Gastroesophageal sphincter (tissue), 4 donors: Measurements from ENCODE around the gene OXA1L. TPM values are rescaled to one million over a fixed set of nuclear protein-coding genes. Genes with fewer than 3 reads are reported as not detected.
"Not testable (repeated sequence)": the region's sequence is repeated elsewhere in the genome, so short reads cannot be mapped to it uniquely, and the experiment has no call there.

Experiments used
- ATAC-seq: fragments of 150-250 bp; one replicate; pipeline ENCODE4 v1.9.1; 2016; ENCODE audit warnings: mild to moderate bottlenecking, moderate library complexity
- H3K27ac ChIP-seq, 4 donors: fragments of 200-600 bp; sonication (generic) in 3 of 4; 1 replicate in 3 of 4; 2 replicates in 1 of 4; pipeline ENCODE4 v1.5.1; 2016 to 2019
- H3K27me3 ChIP-seq: fragments of 200-600 bp; sonication (generic); one replicate; pipeline ENCODE4 v1.5.1; 2019
- H3K36me3 ChIP-seq, 2 donors: fragments of 200-600 bp; sonication (generic); one replicate each; pipeline ENCODE4 v1.5.1; 2019; ENCODE audit warnings: control low read depth in 1 of 2
- H3K4me1 ChIP-seq, 3 donors: fragments of 200-600 bp; sonication (generic); 1 replicate in 2 of 3; 2 replicates in 1 of 3; pipeline ENCODE4 v1.5.1; 2016 to 2019; ENCODE audit warnings: control low read depth in 2 of 3
- H3K4me3 ChIP-seq, 2 donors: fragments of 200-600 bp; sonication (generic); one replicate each; pipeline ENCODE4 v1.5.1; 2019; ENCODE audit warnings: mild to moderate bottlenecking in 1 of 2, moderate library complexity in 1 of 2
- H3K9me3 ChIP-seq, 3 donors: fragments of 200-600 bp; sonication (generic); one replicate each; pipeline ENCODE4 v1.5.1; 2017 to 2019; ENCODE audit warnings: control low read depth in 2 of 3
- CTCF ChIP-seq, 4 experiments: fragments of 200-600 bp in 2 of 4; fragments of 450-650 bp in 2 of 4; sonication (generic) in 1 of 4; IDR thresholded peaks; one replicate each; pipeline ENCODE4 v1.5.1; 2017 to 2019; ENCODE audit warnings: antibody characterized with exemption in 4 of 4, mild to moderate bottlenecking in 2 of 4, moderate library complexity in 2 of 4
- EP300 ChIP-seq: sonication (generic); formaldehyde crosslinking; IDR thresholded peaks from one replicate; pipeline ENCODE4 v1.6.1; 2017; ENCODE audit warnings: antibody characterized with exemption, mild to moderate bottlenecking
- POLR2A ChIP-seq, 2 donors: fragments of 450-650 bp; IDR thresholded peaks; one replicate each; pipeline ENCODE4 v1.6.1; 2017; ENCODE audit warnings: antibody characterized with exemption in 2 of 2, mild to moderate bottlenecking in 2 of 2, moderate library complexity in 1 of 2
- POLR2AphosphoS5 ChIP-seq: sonication (generic); formaldehyde crosslinking; IDR thresholded peaks from one replicate; pipeline ENCODE4 v1.6.1; 2017; ENCODE audit warnings: antibody characterized with exemption
- WGBS, 2 donors: methylation state at CpG; one replicate each; pipeline ENCODE4 v1.1.5; 2018; ENCODE audit warnings: low coverage in 1 of 2; 5-methylcytosine and 5-hydroxymethylcytosine counted together
- total RNA-seq, 4 donors: library from RNA; depleted of rRNA; stranded (reverse); fragments of >200 nt; gene quantifications; one replicate each; pipeline ENCODE4 v1.1.0, GENCODE V29; 2016

OXA1L gene
- total RNA-seq, 4 donors from 2014 or later: 47.1 to 89.0 (median 72.7) TPM

DNA sequence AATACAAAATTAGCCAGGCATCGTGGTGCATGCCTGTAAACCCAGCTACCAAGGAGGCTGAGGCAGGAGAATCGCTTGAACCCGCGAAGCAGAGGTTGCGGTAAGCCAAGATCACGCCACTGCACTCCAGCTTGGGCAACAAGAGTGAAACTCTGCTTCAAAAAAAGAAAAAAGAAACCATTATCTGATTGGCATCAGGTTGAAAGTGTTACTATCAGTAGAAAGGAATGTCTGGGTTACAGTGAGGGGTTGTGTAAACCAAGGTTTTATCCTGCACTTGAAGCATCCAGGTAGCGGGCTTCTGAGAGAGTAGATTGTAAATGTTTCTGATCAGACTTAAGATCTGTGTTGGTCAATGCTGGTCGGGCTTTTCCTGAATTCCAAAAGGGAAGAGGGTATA is 14.1 kb upstream of the OXA1L start:
- no peak overlapping the region for H3K27ac ChIP-seq
- no peaks in the 10 kb centered on the region for H3K36me3 ChIP-seq
- no peaks in the 10 kb centered on the region for H3K27me3 ChIP-seq
- ATAC-seq: no peak
- no peaks in the 10 kb centered on the region for H3K9me3 ChIP-seq
- TF ChIP-seq POLR2A (IDR thresholded peaks at IDR 0.05) (no peak), CTCF (IDR thresholded peaks at IDR 0.05) (no peak), POLR2AphosphoS5 (no peak)
- H3K4me1 ChIP-seq: no peaks in the 10 kb centered on the region
- no peak overlapping the region for H3K4me3 ChIP-seq
- 87 to 88% methylated on average over 6 of the region's 8 CpGs for WGBS, 2 donors

DNA sequence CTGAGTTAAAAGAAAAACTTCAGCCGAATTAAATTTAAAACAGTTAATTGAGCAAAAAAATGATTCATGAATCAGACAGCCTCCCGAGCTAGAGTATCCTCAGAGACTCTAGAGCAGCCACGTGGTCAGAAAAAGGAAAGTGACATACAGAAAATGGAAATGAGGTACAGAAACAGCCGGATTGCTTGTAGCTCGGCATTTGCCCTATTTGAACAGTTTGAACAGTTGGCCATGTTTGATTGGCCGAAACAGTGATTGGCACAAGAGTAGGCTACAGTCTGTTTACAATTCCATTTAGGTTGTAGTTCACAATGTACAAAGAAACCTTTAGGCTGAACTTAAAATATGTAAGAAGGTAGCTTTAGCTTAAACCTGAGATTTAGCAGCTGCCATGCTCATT is 12.9 kb upstream of the OXA1L start:
- Histone ChIP-seq H3K27ac (no peak overlapping the region), H3K36me3 (no peaks in the 10 kb centered on the region), H3K27me3 (no peaks in the 10 kb centered on the region), H3K9me3 (no peaks in the 10 kb centered on the region), H3K4me3 (no peak overlapping the region), H3K4me1 (no peaks in the 10 kb centered on the region)
- 52 to 68% methylated on average over 3 to 6 of the region's 6 CpGs for WGBS, 2 donors
- ATAC-seq: no peak
- TF ChIP-seq POLR2AphosphoS5: no peak
- no peak for TF ChIP-seq EP300
- TF ChIP-seq POLR2A (IDR thresholded peaks at IDR 0.05): no peak
- no peak for TF ChIP-seq CTCF (IDR thresholded peaks at IDR 0.05)

GRCh38 chr14:22757972-22758650 is 8.4 kb upstream of the OXA1L start:
- not testable (repeated sequence) for H3K36me3 ChIP-seq, H3K4me3 ChIP-seq, ATAC-seq, H3K4me1 ChIP-seq, H3K27me3 ChIP-seq, H3K27ac ChIP-seq
- H3K9me3 ChIP-seq: peaks cover 0 to 14% (median 0%) of the 10 kb centered on the region in 3 donors
- 80 to 93% methylated on average over 8 of the region's 10 CpGs for WGBS, 2 donors

DNA sequence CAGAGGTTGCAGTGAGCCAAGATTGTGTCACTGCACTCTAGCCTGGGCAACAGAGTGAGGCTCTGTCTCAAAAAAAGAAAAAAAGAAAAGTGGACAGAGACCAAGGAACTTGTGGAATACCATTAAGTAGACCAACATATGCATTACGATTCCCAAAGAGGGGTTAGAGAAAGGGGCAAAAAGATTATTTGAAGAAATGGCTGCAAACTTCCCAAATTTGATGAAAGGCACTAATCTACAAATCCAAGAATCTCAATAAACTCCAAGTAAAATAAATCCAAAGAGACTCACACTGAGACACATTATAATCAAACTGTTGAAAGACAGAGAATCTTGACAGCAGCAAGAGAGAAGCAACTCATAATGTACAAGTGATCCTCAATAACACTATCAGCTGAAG is 4.8 kb upstream of the OXA1L start:
- no peak for TF ChIP-seq POLR2A (IDR thresholded peaks at IDR 0.05)
- TF ChIP-seq POLR2AphosphoS5: no peak
- WGBS, 2 donors: 100% methylated on average over 1 of the region's 1 CpG
- no peak for ATAC-seq

DNA sequence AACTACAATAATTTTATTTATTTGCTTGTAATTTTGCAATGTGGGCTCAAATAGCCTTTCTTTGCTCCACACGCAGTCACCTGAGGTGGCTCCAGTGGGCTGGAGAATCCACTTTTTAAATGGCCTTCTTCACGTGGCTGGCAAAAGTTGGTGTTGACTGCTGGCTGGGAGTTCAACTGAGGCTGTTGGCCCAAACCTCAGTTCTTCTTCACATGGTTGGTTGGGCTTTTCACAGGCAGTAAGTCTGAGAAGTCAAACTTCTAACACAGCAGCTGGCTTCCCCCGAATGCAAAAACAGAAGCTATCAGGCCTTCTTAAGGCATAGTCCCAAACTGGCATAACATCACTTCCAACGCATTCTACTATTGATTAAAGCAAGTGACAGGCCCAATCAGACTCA is 2.1 kb upstream of the OXA1L start:
- peaks cover 0 to 14% (median 0%) of the 10 kb centered on the region in 3 donors for H3K9me3 ChIP-seq
- H3K27ac ChIP-seq: no peak overlapping the region
- H3K4me1 ChIP-seq: peaks cover 5 to 25% (median 16%) of the 10 kb centered on the region in 3 donors
- WGBS, 2 donors: 41 to 59% methylated on average over 3 to 4 of the region's 4 CpGs
- no peak for TF ChIP-seq CTCF (IDR thresholded peaks at IDR 0.05)
- no peak for TF ChIP-seq POLR2AphosphoS5
- no peak for TF ChIP-seq EP300
- TF ChIP-seq POLR2A (IDR thresholded peaks at IDR 0.05): no peak
- no peak for ATAC-seq
- H3K36me3 ChIP-seq: peaks cover 0 to 24% of the 10 kb centered on the region in 2 donors
- H3K4me3 ChIP-seq: no peak overlapping the region
- H3K27me3 ChIP-seq: no peaks in the 10 kb centered on the region

More for the DNA sequence above, 4.8 kb upstream of the OXA1L start:
- no peak overlapping the region for H3K27ac ChIP-seq
- no peaks in the 10 kb centered on the region for H3K27me3 ChIP-seq
- H3K36me3 ChIP-seq: peaks cover 0 to 8% of the 10 kb centered on the region in 2 donors
- no peak overlapping the region for H3K4me3 ChIP-seq
- peaks cover 0 to 9% (median 6%) of the 10 kb centered on the region in 3 donors for H3K4me1 ChIP-seq
- peaks cover 0 to 14% (median 0%) of the 10 kb centered on the region in 3 donors for H3K9me3 ChIP-seq

DNA sequence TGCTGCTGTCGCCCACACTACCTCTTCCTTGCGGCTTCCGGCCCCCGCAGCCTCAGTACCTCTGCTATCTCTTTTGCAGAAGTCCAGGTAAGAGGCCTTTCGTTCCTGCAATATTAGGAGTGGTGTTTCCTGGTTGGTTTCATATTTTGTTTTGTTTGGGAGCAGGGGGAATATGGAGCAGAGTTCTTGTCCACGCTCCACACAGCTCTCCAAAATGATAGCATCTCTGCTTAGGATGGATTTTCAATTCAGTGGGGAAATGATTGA is 768 bp downstream of the OXA1L start:
- peak overlapping the region; percentile 73 to 87 (median 85) for H3K27ac ChIP-seq
- TF ChIP-seq POLR2A (IDR thresholded peaks at IDR 0.05): no peak
- TF ChIP-seq EP300: no peak
- no peak for TF ChIP-seq POLR2AphosphoS5
- TF ChIP-seq CTCF (IDR thresholded peaks at IDR 0.05): no peak
- no peaks in the 10 kb centered on the region for H3K27me3 ChIP-seq
- peaks cover 0 to 4% (median 0%) of the 10 kb centered on the region in 3 donors for H3K9me3 ChIP-seq
- no peak for ATAC-seq
- H3K4me3 ChIP-seq: peak overlapping the region; percentile 73 to 94
- peaks cover 10 to 48% of the 10 kb centered on the region in 2 donors for H3K36me3 ChIP-seq
- peaks cover 5 to 25% (median 16%) of the 10 kb centered on the region in 3 donors for H3K4me1 ChIP-seq
- WGBS, 2 donors: 2 to 3% methylated on average over 5 to 6 of the region's 6 CpGs
